GM23248 (cell line): ENCODE data around the gene CLEC4M. TPM values are rescaled to one million over a fixed set of nuclear protein-coding genes. Genes with fewer than 3 reads are reported as not detected.
"Not testable (repeated sequence)": the region's sequence is repeated elsewhere in the genome, so short reads cannot be mapped to it uniquely, and the experiment has no call there.

Experiments used
- DNase-seq: peaks from one replicate; pipeline ENCODE4 v3.0.0-alpha.2; 2015
- H2AFZ ChIP-seq: fragments of 200-600 bp; sonication (generic); 2 replicates; pipeline ENCODE4 v1.6.1; 2016; ENCODE audit warnings: antibody characterized with exemption
- H3F3A ChIP-seq: fragments of 200-600 bp; sonication (generic); 2 replicates; pipeline ENCODE4 v1.6.1; 2016; ENCODE audit warnings: mild to moderate bottlenecking, antibody characterized with exemption, mixed run types; ENCODE audit not compliant: insufficient read depth
- H3K27ac ChIP-seq: fragments of 200-600 bp; sonication (generic); 2 replicates; pipeline ENCODE4 v1.5.1; 2016; ENCODE audit warnings: mild to moderate bottlenecking
- H3K27me3 ChIP-seq: fragments of 200-600 bp; sonication (generic); replicated peaks from 2 replicates; pipeline ENCODE4 v1.6.1; 2016; ENCODE audit warnings: mild to moderate bottlenecking; ENCODE audit not compliant: insufficient read depth
- H3K36me3 ChIP-seq: fragments of 200-600 bp; sonication (generic); 2 replicates; pipeline ENCODE4 v1.6.1; 2016; ENCODE audit warnings: low read depth, mild to moderate bottlenecking
- H3K4me1 ChIP-seq: fragments of 200-600 bp; sonication (generic); 2 replicates; pipeline ENCODE4 v1.6.1; 2016; ENCODE audit warnings: mild to moderate bottlenecking; ENCODE audit not compliant: insufficient read depth
- H3K4me2 ChIP-seq: fragments of 200-600 bp; sonication (generic); one replicate; pipeline ENCODE4 v1.6.1; 2016; ENCODE audit warnings: mild to moderate bottlenecking; ENCODE audit not compliant: unreplicated experiment
- H3K4me3 ChIP-seq: fragments of 200-600 bp; sonication (generic); 2 replicates; pipeline ENCODE4 v1.5.1; 2016; ENCODE audit warnings: mild to moderate bottlenecking
- H3K79me2 ChIP-seq: fragments of 200-600 bp; sonication (generic); 2 replicates; pipeline ENCODE4 v1.6.1; 2016; ENCODE audit warnings: mild to moderate bottlenecking; ENCODE audit not compliant: insufficient read depth
- H3K9ac ChIP-seq: fragments of 200-600 bp; sonication (generic); 2 replicates; pipeline ENCODE4 v1.6.1; 2016; ENCODE audit warnings: mild to moderate bottlenecking
- H3K9me2 ChIP-seq: fragments of 200-600 bp; sonication (generic); 2 replicates; pipeline ENCODE4 v1.6.1; 2016; ENCODE audit warnings: mixed run types, mild to moderate bottlenecking, moderate library complexity; ENCODE audit not compliant: insufficient read depth
- H3K9me3 ChIP-seq: fragments of 200-600 bp; sonication (generic); one replicate; pipeline ENCODE4 v1.6.1; 2017; ENCODE audit warnings: low read depth
- H4K20me1 ChIP-seq: fragments of 200-600 bp; sonication (generic); 2 replicates; pipeline ENCODE4 v1.6.0; 2016; ENCODE audit not compliant: insufficient read depth
- EZH2 ChIP-seq: fragments of 200-600 bp; sonication (generic); IDR thresholded peaks from 2 replicates; pipeline ENCODE4 v1.6.1; 2018; ENCODE audit warnings: antibody characterized with exemption, mild to moderate bottlenecking; ENCODE audit not compliant: insufficient read depth, poor library complexity, severe bottlenecking
- EZH2phosphoT487 ChIP-seq: fragments of 200-600 bp; sonication (generic); IDR thresholded peaks from 2 replicates; pipeline ENCODE4 v1.6.1; 2018; ENCODE audit warnings: antibody characterized with exemption, moderate library complexity, mild to moderate bottlenecking, low read depth; ENCODE audit not compliant: insufficient read depth
- WGBS, 2 experiments: methylation state at CpG; one replicate each; pipeline ENCODE4 v1.1.6; 2015 to 2017; ENCODE audit warnings: low lambda C conversion rate in 2 of 2, low coverage in 1 of 2; ENCODE audit errors: missing lambda C conversion rate in 2 of 2; 5-methylcytosine and 5-hydroxymethylcytosine counted together
- in situ Hi-C: fragments of 300-500 bp; cut with MboI; formaldehyde crosslinking; loops from 2 replicates; pipeline ENCODE4 v1.15.0; 2020
- polyA plus RNA-seq: library from polyadenylated mRNA; unstranded; fragments of >200 nt; fragmentation: Nextera tagmentation; extraction: Ambion mirVana; gene quantifications from 2 replicates; pipeline ENCODE4 v1.2.1, GENCODE V29; 2016
- total RNA-seq: library from RNA; depleted of rRNA; stranded (reverse); fragments of >200 nt; shearing (Covaris generic); gene quantifications from 2 replicates; pipeline ENCODE4 v1.2.3, GENCODE V29; 2014

The CLEC4M gene
- total and polyA plus RNA-seq, 2 experiments from 2014 or later = not detected

- no peaks in the 10 kb centered on the region for H3K36me3 ChIP-seq
- no peak overlapping the region for H3K9ac ChIP-seq
- peaks cover 38% of the 10 kb centered on the region for H3K27me3 ChIP-seq
- no peak overlapping the region for H2AFZ ChIP-seq
- H3F3A ChIP-seq = no peaks in the 10 kb centered on the region
- WGBS, 2 experiments = 36 to 41% methylated on average over 10 to 12 of the region's 12 CpGs
- no peaks in the 10 kb centered on the region for H3K9me3 ChIP-seq
- H3K4me3 ChIP-seq = no peak overlapping the region
- no peaks in the 10 kb centered on the region for H3K4me1 ChIP-seq
- in situ Hi-C loops = no loop called here
- no peaks in the 10 kb centered on the region for H3K79me2 ChIP-seq
- no peak for DNase-seq
- H3K4me2 ChIP-seq = no peak overlapping the region
- H3K27ac ChIP-seq = no peak overlapping the region
- TF ChIP-seq EZH2 (no peak), EZH2phosphoT487 (no peak)
- H3K9me2 ChIP-seq = no peaks in the 10 kb centered on the region
- no peaks in the 10 kb centered on the region for H4K20me1 ChIP-seq
These were observed 18.0 kb upstream of the CLEC4M start for GRCh38 chr19:7744871-7745650.

GRCh38 chr19:7746306-7746705, 16.7 kb upstream of the CLEC4M start:
- DNase-seq, H3K9ac ChIP-seq, H3K9me2 ChIP-seq, H3K9me3 ChIP-seq, H3K4me1 ChIP-seq, H2AFZ ChIP-seq, H4K20me1 ChIP-seq, H3K4me3 ChIP-seq, H3K36me3 ChIP-seq, H3K27ac ChIP-seq, in situ Hi-C loops, H3F3A ChIP-seq, H3K79me2 ChIP-seq, H3K4me2 ChIP-seq: not testable (repeated sequence)
- WGBS, 2 experiments = 45 to 51% methylated on average over 4 of the region's 4 CpGs
- H3K27me3 ChIP-seq = peaks cover 37% of the 10 kb centered on the region

DNA sequence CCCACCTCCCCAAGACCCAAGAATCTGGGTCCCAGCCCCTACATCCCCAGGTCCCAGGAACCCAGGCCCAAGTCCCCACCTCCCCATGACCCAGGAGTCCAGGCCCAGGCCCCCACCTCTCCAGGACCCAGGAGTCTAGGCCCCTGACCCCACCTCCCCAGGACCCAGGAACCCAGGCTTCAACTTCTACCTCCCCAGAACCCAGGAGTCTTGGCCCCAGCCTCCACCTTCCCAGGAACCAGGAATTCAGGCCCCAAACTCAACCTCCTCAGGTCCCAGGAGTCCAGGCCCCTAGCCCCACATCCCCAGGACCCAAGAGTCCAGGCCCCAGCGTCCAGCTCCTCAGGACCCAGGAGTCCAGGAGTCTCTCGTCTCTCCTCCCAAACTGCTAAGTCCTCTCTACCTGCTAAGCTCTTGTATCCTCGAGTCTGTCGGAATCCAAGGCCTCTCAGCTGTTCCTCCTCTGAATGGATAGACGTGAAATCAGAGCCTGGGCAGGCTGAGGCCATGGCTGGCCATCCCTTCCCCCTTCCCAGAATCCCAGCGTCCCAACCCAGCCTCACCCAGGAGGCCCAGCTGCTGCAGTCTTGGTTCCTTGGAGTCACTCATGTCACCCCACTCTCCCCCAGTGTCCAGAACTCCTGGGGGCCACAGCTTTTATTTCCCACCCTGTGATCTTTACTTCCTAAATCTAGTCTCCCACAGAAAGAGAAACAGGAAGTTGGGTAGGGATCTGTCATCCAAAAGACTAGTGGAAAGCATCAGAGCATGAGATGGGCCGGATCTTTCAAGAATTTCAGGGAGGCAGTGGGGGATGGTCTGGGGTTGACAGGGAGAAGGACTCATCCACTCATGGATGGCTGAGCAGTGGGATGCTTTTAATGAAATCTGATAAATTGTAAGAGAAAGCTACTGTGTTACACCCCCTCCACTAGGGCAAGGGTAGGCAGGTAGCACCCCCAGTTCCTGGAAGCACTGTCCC, 15.8 kb upstream of the CLEC4M start, which contains the start of gene CD209:
TSS of gene CD209 (minus strand) at position 632 of the 982 bp plus-strand sequence. CDS start at position 609, 23 bp downstream.
- in situ Hi-C loops = no loop called here
- DNase-seq = no peak
- Histone ChIP-seq H3K4me1 (no peaks in the 10 kb centered on the region), H3K9ac (no peak within 1 kb of the TSS), H3K36me3 (no peaks in the 10 kb centered on the region), H3K4me3 (no peak within 1 kb of the TSS), H2AFZ (no peak within 1 kb of the TSS), H3K27me3 (peaks cover 28% of the 10 kb centered on the region), H3K79me2 (no peaks in the 10 kb centered on the region), H4K20me1 (no peaks in the 10 kb centered on the region), H3K9me2 (no peaks in the 10 kb centered on the region), H3K27ac (no peak within 1 kb of the TSS), H3K9me3 (no peaks in the 10 kb centered on the region), H3K4me2 (no peak within 1 kb of the TSS), H3F3A (no peaks in the 10 kb centered on the region)
- no peak for TF ChIP-seq EZH2
- TF ChIP-seq EZH2phosphoT487 = no peak
- 36 to 40% methylated on average over 7 of the region's 7 CpGs for WGBS, 2 experiments

GRCh38 chr19:7748171-7748570, 14.9 kb upstream of the CLEC4M start:
- no peaks in the 10 kb centered on the region for H3K36me3 ChIP-seq
- H2AFZ ChIP-seq = no peak overlapping the region
- in situ Hi-C loops = no loop called here
- WGBS, 2 experiments = 0 to 3% methylated on average over 2 of the region's 2 CpGs
- no peaks in the 10 kb centered on the region for H3F3A ChIP-seq
- H3K27ac ChIP-seq = no peak overlapping the region
- H3K4me2 ChIP-seq = no peak overlapping the region
- H4K20me1 ChIP-seq = no peaks in the 10 kb centered on the region
- DNase-seq = no peak
- no peak overlapping the region for H3K4me3 ChIP-seq
- TF ChIP-seq EZH2phosphoT487 (no peak), EZH2 (no peak)
- no peaks in the 10 kb centered on the region for H3K9me3 ChIP-seq
- peaks cover 20% of the 10 kb centered on the region for H3K27me3 ChIP-seq
- no peak overlapping the region for H3K9ac ChIP-seq
- H3K9me2 ChIP-seq = no peaks in the 10 kb centered on the region
- H3K4me1 ChIP-seq = no peaks in the 10 kb centered on the region
- H3K79me2 ChIP-seq = no peaks in the 10 kb centered on the region
